NT2/D1 (cell line): ENCODE data around the gene RSPH6A.

Source experiments
- SUZ12 ChIP-seq: IDR thresholded peaks from 2 replicates; pipeline ENCODE4 v1.6.1; 2011; ENCODE audit not compliant: insufficient read length, insufficient read depth; ENCODE audit errors: extremely low read depth
- YY1 ChIP-seq: IDR thresholded peaks from 2 replicates; pipeline ENCODE4 v1.6.1; 2011; ENCODE audit not compliant: insufficient read length, insufficient read depth
- ZNF274 ChIP-seq: IDR thresholded peaks from 2 replicates; pipeline ENCODE4 v1.6.1; 2011; ENCODE audit warnings: mild to moderate bottlenecking, low read depth, low read length

DNA sequence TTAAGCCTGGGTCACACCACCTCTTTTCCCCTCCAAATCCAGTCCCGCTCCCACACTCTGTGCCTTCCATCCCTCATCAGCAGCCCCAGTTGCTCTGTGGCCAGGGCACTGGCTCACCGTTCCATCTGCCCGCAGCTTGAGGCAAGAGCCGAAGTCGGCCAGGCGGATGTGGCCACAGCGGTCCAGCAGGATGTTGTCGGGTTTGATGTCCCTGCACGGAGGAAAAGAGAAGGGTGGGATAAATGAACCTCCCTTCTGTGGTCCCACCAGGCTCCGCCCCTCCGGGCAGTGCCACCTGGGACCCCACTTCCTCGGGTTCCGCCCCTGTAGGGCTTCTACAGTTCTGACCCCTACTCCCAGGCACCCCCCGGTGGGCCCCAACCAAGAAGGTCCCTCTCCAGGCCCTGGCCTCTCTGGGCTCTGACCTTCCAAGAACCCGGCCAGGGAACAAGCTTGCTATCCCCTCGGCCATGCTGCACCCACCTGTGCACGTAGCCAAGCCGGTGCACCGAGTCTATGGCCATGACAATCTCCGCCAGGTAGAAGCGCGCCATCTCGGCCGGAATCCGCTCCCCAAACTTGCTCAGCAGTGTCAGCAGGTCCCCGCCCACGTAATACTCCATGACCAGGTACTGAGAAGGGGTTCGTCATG lies 37.0 kb downstream of the RSPH6A start:
- TF ChIP-seq ZNF274 (no peak), YY1 (no peak), SUZ12 (no peak)
